Upper lobe of right lung (tissue), 1 donor: Measurements from ENCODE around the gene FOXK2. TPM values are rescaled to one million over a fixed set of nuclear protein-coding genes. Genes with fewer than 3 reads are reported as not detected.
A peak's percentile ranks its signal among the peaks of the same experiment; 100 is the strongest.
"Not testable (repeated sequence)": the region's sequence is repeated elsewhere in the genome, so short reads cannot be mapped to it uniquely, and the experiment has no call there.

Source experiments
- ATAC-seq: fragments of 200-7000 bp; cut with Tn5 transposase; one replicate; pipeline ENCODE4 v1.9.1; 2020; ENCODE audit warnings: mild to moderate bottlenecking, moderate library complexity
- DNase-seq: peaks from one replicate; pipeline ENCODE4 v3.0.0-alpha.2; 2020
- H3K27ac ChIP-seq: fragments of 200-600 bp; one replicate; pipeline ENCODE4 v1.8.0; 2022
- H3K27me3 ChIP-seq: fragments of 200-600 bp; one replicate; pipeline ENCODE4 v1.8.0; 2022; ENCODE audit warnings: mild to moderate bottlenecking
- H3K36me3 ChIP-seq: fragments of 200-600 bp; one replicate; pipeline ENCODE4 v1.8.0; 2022
- H3K4me1 ChIP-seq: fragments of 200-600 bp; one replicate; pipeline ENCODE4 v1.8.0; 2022
- H3K4me3 ChIP-seq: fragments of 200-600 bp; one replicate; pipeline ENCODE4 v1.8.0; 2022; ENCODE audit warnings: mild to moderate bottlenecking
- H3K9me3 ChIP-seq: fragments of 200-600 bp; one replicate; pipeline ENCODE4 v1.8.0; 2022
- intact Hi-C: fragments of 100-400 bp; cut with DNase I; formaldehyde crosslinking; loops from one replicate; pipeline ENCODE4 v1.11.0; 2022
- total RNA-seq: library from RNA; stranded (reverse); fragmentation: NEBNext Ultra II Directional; extraction: Animal tissue kit (Norgen Biotek cat#: 25700); gene quantifications from one replicate; pipeline ENCODE4 v1.2.1, GENCODE V29; 2021
- TF ChIP-seq, protein P1 (sequence below): fragments of 200-600 bp; IDR thresholded peaks from one replicate; pipeline ENCODE4 v1.8.0; 2022; ENCODE audit warnings: antibody characterized with exemption
- donor health status: DM: no; HTN: yes; CAD: no; lungs with severe emphysema.

The FOXK2 gene
- total RNA-seq, 1 donor from 2014 or later, result 62.4 TPM

DNA sequence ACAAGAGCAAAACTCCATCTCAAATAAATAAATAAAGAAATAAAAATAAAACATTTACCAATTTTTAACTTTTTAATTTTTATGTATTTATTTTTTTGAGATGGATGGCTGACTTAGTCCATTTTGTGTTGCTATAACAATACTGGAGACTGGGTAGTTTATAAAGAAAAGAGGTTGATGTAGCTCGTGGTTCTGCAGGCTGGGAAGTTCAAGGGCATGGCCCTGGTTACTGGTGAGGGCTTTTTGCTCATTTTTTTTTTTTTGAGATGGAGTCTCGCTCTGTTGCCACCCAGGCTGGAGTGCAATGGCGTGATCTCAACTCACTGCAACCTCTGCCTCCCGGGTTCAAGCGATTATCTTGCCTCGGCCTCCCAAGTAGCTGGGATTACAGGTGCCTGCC lies 14.2 kb upstream of the FOXK2 start:
- H3K4me3 ChIP-seq, result no peak overlapping the region

DNA sequence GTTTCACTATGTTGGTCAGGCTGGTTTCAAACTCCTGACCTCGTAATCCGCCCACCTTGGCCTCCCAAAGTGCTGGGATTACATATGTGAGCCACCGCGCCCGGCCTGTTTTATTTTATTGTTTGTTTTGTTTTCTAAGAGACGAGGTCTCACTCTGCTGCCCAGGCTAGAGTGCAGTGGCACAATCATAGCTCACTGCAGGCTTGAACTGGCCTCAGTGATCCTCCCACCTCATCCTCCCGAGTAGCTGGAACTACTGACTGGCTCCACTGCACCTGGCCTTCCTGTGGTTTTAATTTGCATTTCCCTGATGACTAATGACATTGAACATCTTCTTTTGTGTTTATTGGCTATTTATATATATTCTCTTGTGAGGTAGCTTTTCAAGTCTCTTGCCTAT lies 13.1 kb upstream of the FOXK2 start:
- intact Hi-C loops, H3K36me3 ChIP-seq, ATAC-seq, H3K27me3 ChIP-seq, DNase-seq, H3K4me1 ChIP-seq, H3K27ac ChIP-seq, H3K4me3 ChIP-seq, H3K9me3 ChIP-seq: not testable (repeated sequence)

More for the DNA sequence above, 14.2 kb upstream of the FOXK2 start:
- TF ChIP-seq, protein P1, sequence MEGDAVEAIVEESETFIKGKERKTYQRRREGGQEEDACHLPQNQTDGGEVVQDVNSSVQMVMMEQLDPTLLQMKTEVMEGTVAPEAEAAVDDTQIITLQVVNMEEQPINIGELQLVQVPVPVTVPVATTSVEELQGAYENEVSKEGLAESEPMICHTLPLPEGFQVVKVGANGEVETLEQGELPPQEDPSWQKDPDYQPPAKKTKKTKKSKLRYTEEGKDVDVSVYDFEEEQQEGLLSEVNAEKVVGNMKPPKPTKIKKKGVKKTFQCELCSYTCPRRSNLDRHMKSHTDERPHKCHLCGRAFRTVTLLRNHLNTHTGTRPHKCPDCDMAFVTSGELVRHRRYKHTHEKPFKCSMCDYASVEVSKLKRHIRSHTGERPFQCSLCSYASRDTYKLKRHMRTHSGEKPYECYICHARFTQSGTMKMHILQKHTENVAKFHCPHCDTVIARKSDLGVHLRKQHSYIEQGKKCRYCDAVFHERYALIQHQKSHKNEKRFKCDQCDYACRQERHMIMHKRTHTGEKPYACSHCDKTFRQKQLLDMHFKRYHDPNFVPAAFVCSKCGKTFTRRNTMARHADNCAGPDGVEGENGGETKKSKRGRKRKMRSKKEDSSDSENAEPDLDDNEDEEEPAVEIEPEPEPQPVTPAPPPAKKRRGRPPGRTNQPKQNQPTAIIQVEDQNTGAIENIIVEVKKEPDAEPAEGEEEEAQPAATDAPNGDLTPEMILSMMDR, result no peak
- ATAC-seq (no peak), DNase-seq (no peak)
- Histone ChIP-seq H3K36me3 (no peaks in the 10 kb centered on the region), H3K9me3 (no peaks in the 10 kb centered on the region), H3K4me1 (no peaks in the 10 kb centered on the region), H3K27me3 (no peaks in the 10 kb centered on the region), H3K27ac (no peak overlapping the region)
- intact Hi-C loops, result no loop called here

DNA sequence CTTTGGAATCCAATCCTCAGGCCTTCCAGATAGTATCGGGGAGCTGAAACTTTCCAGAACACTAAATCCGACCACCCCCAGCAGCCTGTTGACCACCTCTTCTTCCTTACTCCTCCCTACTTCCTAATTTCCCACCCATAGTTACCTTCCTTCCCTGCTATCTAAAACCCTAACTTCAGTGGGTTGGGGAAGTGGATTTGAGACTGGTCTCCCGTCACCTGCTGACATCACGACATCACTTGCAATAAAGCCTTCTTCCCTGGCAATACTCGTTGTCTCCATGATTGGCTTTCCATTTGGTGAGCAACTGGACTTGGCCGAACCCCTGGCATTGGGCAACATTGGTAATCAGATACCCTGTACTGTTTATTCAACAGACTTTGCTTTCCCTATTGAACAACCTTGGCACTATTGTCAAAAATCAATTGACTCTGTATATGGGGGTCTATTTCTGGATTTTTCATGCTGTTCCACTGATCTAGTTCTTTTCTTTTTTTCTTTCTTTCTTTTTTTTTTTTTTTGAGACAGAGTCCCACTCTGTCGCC lies 11.8 kb upstream of the FOXK2 start:
- Histone ChIP-seq H3K4me1 (no peaks in the 10 kb centered on the region), H3K27me3 (no peaks in the 10 kb centered on the region), H3K27ac (no peak overlapping the region), H3K9me3 (no peaks in the 10 kb centered on the region), H3K4me3 (no peak overlapping the region), H3K36me3 (no peaks in the 10 kb centered on the region)
- intact Hi-C loops, result no loop called here
- ATAC-seq (no peak), DNase-seq (no peak)
- TF ChIP-seq, protein P1, result no peak

GRCh38 chr17:82511642-82512041 lies 7.9 kb upstream of the FOXK2 start:
- intact Hi-C loops, H3K36me3 ChIP-seq, H3K4me1 ChIP-seq, DNase-seq, ATAC-seq, H3K9me3 ChIP-seq, H3K4me3 ChIP-seq, H3K27me3 ChIP-seq, H3K27ac ChIP-seq: not testable (repeated sequence)

DNA sequence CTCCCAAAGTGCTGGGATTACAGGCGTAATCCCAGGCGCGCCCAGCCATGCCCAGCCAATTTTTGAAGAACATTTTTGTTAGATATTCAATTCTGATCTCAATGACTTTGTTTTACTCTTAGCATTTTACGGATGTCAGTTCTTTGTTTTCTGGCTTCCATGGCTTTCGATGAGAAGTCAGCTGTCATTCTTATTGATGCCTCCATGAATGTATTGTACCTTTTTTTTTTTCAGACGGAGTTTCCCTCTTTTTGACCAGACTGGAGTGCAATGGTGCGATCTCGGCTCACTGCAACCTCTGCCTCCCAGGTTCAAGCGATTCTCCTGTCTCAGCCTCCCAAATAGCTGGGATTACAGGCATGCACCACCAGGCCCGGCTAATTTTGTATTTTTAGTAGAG lies 5.7 kb upstream of the FOXK2 start:
- ATAC-seq, H3K27ac ChIP-seq, intact Hi-C loops, DNase-seq, H3K9me3 ChIP-seq, H3K36me3 ChIP-seq, H3K27me3 ChIP-seq, H3K4me3 ChIP-seq, H3K4me1 ChIP-seq: not testable (repeated sequence)

DNA sequence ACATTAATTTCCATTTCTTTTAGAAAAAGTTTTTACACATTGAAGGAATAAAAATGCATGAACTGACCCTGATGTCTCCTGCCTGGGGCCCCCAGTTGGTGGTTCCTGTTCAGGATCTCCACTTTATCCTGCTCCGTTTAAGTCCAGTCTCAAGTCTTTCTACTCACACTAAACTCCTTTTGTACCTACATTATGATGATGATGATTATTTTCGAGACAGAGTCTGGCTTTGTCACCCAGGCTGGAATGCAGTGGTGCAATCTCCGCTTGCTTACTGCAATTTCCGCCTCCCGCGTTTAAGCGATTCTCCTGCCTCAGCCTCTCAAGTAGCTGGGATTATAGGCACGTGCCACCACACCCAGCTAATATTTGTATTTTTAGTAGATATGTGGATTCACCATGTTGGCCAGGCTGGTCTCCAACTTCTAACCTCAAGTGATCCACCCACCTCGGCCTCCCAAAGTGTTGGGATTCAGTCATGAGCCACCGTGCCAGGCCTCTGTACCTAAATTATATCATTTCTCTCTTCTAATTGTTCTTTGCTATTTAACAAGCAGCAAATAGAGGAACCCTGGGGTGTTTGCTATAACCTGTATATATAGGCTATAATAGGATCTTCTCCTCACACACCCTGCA lies 2.2 kb upstream of the FOXK2 start:
- DNase-seq (no peak), ATAC-seq (no peak)
- H3K27me3 ChIP-seq, result no peaks in the 10 kb centered on the region
- H3K4me1 ChIP-seq, result peaks cover 14% of the 10 kb centered on the region
- intact Hi-C loops, result no loop called here
- no peaks in the 10 kb centered on the region for H3K9me3 ChIP-seq
- no peaks in the 10 kb centered on the region for H3K36me3 ChIP-seq
- TF ChIP-seq, protein P1, result no peak
- no peak overlapping the region for H3K4me3 ChIP-seq
- H3K27ac ChIP-seq, result peak overlapping the region; percentile 14

DNA sequence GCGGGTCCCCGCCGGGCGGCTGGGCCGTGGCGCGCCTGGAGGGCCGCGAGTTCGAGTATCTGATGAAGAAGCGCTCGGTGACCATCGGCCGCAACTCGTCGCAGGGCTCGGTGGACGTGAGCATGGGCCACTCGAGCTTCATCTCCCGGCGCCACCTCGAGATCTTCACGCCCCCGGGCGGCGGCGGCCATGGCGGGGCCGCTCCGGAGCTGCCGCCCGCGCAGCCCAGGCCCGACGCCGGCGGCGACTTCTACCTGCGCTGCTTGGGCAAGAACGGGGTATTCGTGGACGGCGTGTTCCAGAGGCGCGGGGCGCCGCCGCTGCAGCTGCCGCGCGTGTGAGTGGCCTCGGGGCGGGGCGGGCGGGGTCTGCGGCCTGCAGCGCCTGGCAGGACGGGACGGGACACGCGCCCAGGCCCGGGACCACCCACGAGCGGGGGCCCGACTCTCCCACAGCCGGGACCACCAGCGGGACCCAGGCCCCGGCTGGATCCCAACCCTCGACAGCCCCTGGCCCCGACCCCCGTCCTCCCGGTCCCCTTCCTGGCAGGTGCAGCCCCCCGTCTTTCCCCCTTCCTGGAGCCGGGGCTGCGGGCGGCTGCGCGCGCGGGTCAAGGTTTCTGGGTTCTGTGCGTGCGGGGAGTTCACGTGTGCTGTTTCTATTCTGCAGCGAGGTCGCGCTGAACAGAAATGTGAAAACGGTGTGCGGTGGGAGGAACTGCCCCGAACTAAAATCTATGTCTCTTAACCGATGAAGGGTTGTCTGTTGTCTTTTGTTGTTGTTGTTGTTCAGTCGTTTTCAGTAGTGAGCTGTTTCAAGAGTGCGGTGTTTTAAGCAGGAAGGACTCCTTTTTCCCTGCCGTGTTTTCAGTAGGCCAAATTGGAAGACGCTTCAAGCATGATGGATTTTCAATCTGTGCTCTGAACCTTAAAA lies 705 bp downstream of the FOXK2 start:
- intact Hi-C loops, result no loop called here
- ATAC-seq, result peak; percentile 4
- Histone ChIP-seq H3K4me3 (peak overlapping the region; percentile 86), H3K9me3 (no peaks in the 10 kb centered on the region), H3K27me3 (no peaks in the 10 kb centered on the region), H3K27ac (peak overlapping the region; percentile 85), H3K36me3 (no peaks in the 10 kb centered on the region), H3K4me1 (peaks cover 32% of the 10 kb centered on the region)
- DNase-seq, result peak; percentile 75
- TF ChIP-seq, protein P1, result no peak
